Astrocyte of the spinal cord (primary cell): ENCODE results near the gene ABI3.

Experiments
- DNase-seq: peaks from one replicate; pipeline ENCODE4 v3.0.0; 2011; ENCODE audit warnings: low read depth, low spot score
- H3K4me3 ChIP-seq: 2 replicates; pipeline ENCODE4 v1.5.1; 2011; ENCODE audit warnings: low read depth, mild to moderate bottlenecking, low read length, moderate library complexity
- CTCF ChIP-seq: IDR thresholded peaks from 2 replicates; pipeline ENCODE4 v1.5.1; 2012; ENCODE audit warnings: low read depth, mild to moderate bottlenecking, low read length, inconsistent platforms
- in situ Hi-C: cut with HindIII; loops from 2 replicates; pipeline ENCODE4 v1.10.0; 2017; ENCODE audit warnings: low sequenced_read_pairs

The ABI3 gene

GRCh38 chr17:49191409-49191916 lies 19.0 kb upstream of the ABI3 start:
- no peak for TF ChIP-seq CTCF
- H3K4me3 ChIP-seq = peak overlapping the region; percentile 77
- in situ Hi-C loops = no loop called here
- no peak for DNase-seq

- TF ChIP-seq CTCF = peak; percentile 27
- in situ Hi-C loops = no loop called here
- DNase-seq = peak; percentile 84
- peak overlapping the region; percentile 77 for H3K4me3 ChIP-seq
These were observed 18.4 kb upstream of the ABI3 start for GRCh38 chr17:49191917-49192741.

- H3K4me3 ChIP-seq = peak overlapping the region; percentile 77
- in situ Hi-C loops = no loop called here
- TF ChIP-seq CTCF = no peak
- peak; percentile 66 for DNase-seq
These were observed 16.8 kb upstream of the ABI3 start for GRCh38 chr17:49193513-49194296.

GRCh38 chr17:49194297-49194607 lies 16.3 kb upstream of the ABI3 start:
- DNase-seq = no peak
- in situ Hi-C loops = no loop called here
- H3K4me3 ChIP-seq = no peak overlapping the region
- no peak for TF ChIP-seq CTCF

GRCh38 chr17:49195751-49196150 lies 14.8 kb upstream of the ABI3 start:
- TF ChIP-seq CTCF = no peak
- DNase-seq = no peak
- in situ Hi-C loops = no loop called here
- no peak overlapping the region for H3K4me3 ChIP-seq

GRCh38 chr17:49196520-49196919 lies 14.0 kb upstream of the ABI3 start:
- H3K4me3 ChIP-seq = no peak overlapping the region
- in situ Hi-C loops = no loop called here
- no peak for DNase-seq
- TF ChIP-seq CTCF = no peak
